ENCODE measurements around the gene SNX9. TPM values are rescaled to one million over a fixed set of nuclear protein-coding genes. Genes with fewer than 3 reads are reported as not detected.
A peak's percentile ranks its signal among the peaks of the same experiment; 100 is the strongest.

The SNX9 gene
- total RNA-seq, 6 donors from 2014 or later = 13.6 to 31.6 (median 19.0) TPM

GRCh38 chr6:157830354-157831017, 7.4 kb downstream of the SNX9 start:
- Histone ChIP-seq H3K4me3 (no peak overlapping the region), H3K27me3 (no peaks in the 10 kb centered on the region), H3K27ac (no peak overlapping the region), H3K36me3 (no peaks in the 10 kb centered on the region), H3K9me3 (no peaks in the 10 kb centered on the region), H3K4me1 (peaks cover 4 to 14% (median 11%) of the 10 kb centered on the region in 4 donors)
- DNase-seq (no peak), ATAC-seq (ENCODE audit: low FRiP score in 2 of 2) (no peak)
- WGBS, 2 donors = 76 to 85% methylated on average over 6 of the region's 6 CpGs
- TF ChIP-seq POLR2A (IDR thresholded peaks at IDR 0.05) (no peak), POLR2AphosphoS5 (IDR thresholded peaks at IDR 0.05) (no peak), EP300 (IDR thresholded peaks at IDR 0.05) (no peak), CTCF (IDR thresholded peaks at IDR 0.05) (no peak)

- TF ChIP-seq POLR2AphosphoS5 (IDR thresholded peaks at IDR 0.05) (no peak), POLR2A (IDR thresholded peaks at IDR 0.05) (no peak), EP300 (IDR thresholded peaks at IDR 0.05) (no peak), CTCF (IDR thresholded peaks at IDR 0.05) (no peak)
- DNase-seq (no peak), ATAC-seq (ENCODE audit: low FRiP score in 2 of 2) (no peak)
- WGBS, 2 donors = 90 to 94% methylated on average over 2 of the region's 2 CpGs
- Histone ChIP-seq H3K4me1 (peaks cover 4 to 14% (median 11%) of the 10 kb centered on the region in 4 donors), H3K27ac (no peak overlapping the region), H3K4me3 (no peak overlapping the region), H3K9me3 (no peaks in the 10 kb centered on the region), H3K36me3 (no peaks in the 10 kb centered on the region), H3K27me3 (no peaks in the 10 kb centered on the region)
Measured at GRCh38 chr6:157831018-157831369, 7.9 kb downstream of the SNX9 start.

GRCh38 chr6:157831424-157832249, 8.6 kb downstream of the SNX9 start:
- DNase-seq (no peak), ATAC-seq (ENCODE audit: low FRiP score in 2 of 2) (no peak)
- Histone ChIP-seq H3K9me3 (no peaks in the 10 kb centered on the region), H3K4me3 (no peak overlapping the region), H3K27me3 (no peaks in the 10 kb centered on the region), H3K4me1 (peaks cover 4 to 14% (median 11%) of the 10 kb centered on the region in 4 donors), H3K27ac (no peak overlapping the region), H3K36me3 (no peaks in the 10 kb centered on the region)
- WGBS, 2 donors = 48 to 53% methylated on average over 3 of the region's 3 CpGs
- no peak for TF ChIP-seq POLR2AphosphoS5 (IDR thresholded peaks at IDR 0.05)
- no peak for TF ChIP-seq EP300 (IDR thresholded peaks at IDR 0.05)
- TF ChIP-seq CTCF (IDR thresholded peaks at IDR 0.05) = no peak
- no peak for TF ChIP-seq POLR2A (IDR thresholded peaks at IDR 0.05)

- DNase-seq (no peak), ATAC-seq (ENCODE audit: low FRiP score in 2 of 2) (peak in 1 of 2 donors; percentile 25)
- Histone ChIP-seq H3K27ac (no peak overlapping the region), H3K9me3 (no peaks in the 10 kb centered on the region), H3K27me3 (no peaks in the 10 kb centered on the region), H3K36me3 (no peaks in the 10 kb centered on the region), H3K4me1 (peaks cover 4 to 14% (median 11%) of the 10 kb centered on the region in 4 donors), H3K4me3 (no peak overlapping the region)
- 76 to 79% methylated on average over 3 of the region's 3 CpGs for WGBS, 2 donors
- TF ChIP-seq POLR2AphosphoS5 (IDR thresholded peaks at IDR 0.05) = no peak
- TF ChIP-seq POLR2A (IDR thresholded peaks at IDR 0.05) = no peak
- no peak for TF ChIP-seq EP300 (IDR thresholded peaks at IDR 0.05)
- no peak for TF ChIP-seq CTCF (IDR thresholded peaks at IDR 0.05)
Measured at GRCh38 chr6:157832250-157832967, 9.4 kb downstream of the SNX9 start.

Data from upper lobe of left lung (tissue), 6 donors.